Stimulated activated CD8-positive, alpha-beta memory T cell treated with anti-CD3 and anti-CD28 coated beads, Interleukin-15, amount 100 ng/mL, for 4 hours (primary cell): ENCODE data around the gene CFAP221.

Experiments
- DNase-seq, 2 donors: peaks; one replicate each; pipeline ENCODE4 v3.0.0-alpha.2; 2020; ENCODE audit warnings: low read depth in 2 of 2

The CFAP221 gene

GRCh38 chr2:119680457-119681202 is 136.4 kb downstream of the CFAP221 start:
- no peak for DNase-seq

GRCh38 chr2:119681203-119681867 is 137.1 kb downstream of the CFAP221 start:
- DNase-seq, result no peak

GRCh38 chr2:119681868-119682220 is 137.6 kb downstream of the CFAP221 start:
- DNase-seq, result no peak

- DNase-seq, result no peak
Observed at GRCh38 chr2:119682578-119682977, 138.3 kb downstream of the CFAP221 start.

- DNase-seq, result no peak
Observed at GRCh38 chr2:119683074-119683712, 138.9 kb downstream of the CFAP221 start.

GRCh38 chr2:119683713-119684443 is 139.6 kb downstream of the CFAP221 start:
- no peak for DNase-seq

GRCh38 chr2:119684518-119684917 is 140.3 kb downstream of the CFAP221 start:
- no peak for DNase-seq

GRCh38 chr2:119688616-119689015 is 144.4 kb downstream of the CFAP221 start:
- DNase-seq, result no peak

- no peak for DNase-seq
Observed at GRCh38 chr2:119689218-119689617, 145.0 kb downstream of the CFAP221 start.

GRCh38 chr2:119691189-119691588 is 146.9 kb downstream of the CFAP221 start:
- DNase-seq, result no peak

GRCh38 chr2:119691651-119692245 is 147.5 kb downstream of the CFAP221 start:
- no peak for DNase-seq

GRCh38 chr2:119692310-119692709 is 148.1 kb downstream of the CFAP221 start:
- no peak for DNase-seq

- no peak for DNase-seq
Observed at GRCh38 chr2:119692954-119693353, 148.7 kb downstream of the CFAP221 start.

GRCh38 chr2:119693567-119693966 is 149.3 kb downstream of the CFAP221 start:
- DNase-seq, result no peak

- no peak for DNase-seq
Observed at GRCh38 chr2:119693967-119694366, 149.7 kb downstream of the CFAP221 start.

GRCh38 chr2:119694470-119694844 is 150.2 kb downstream of the CFAP221 start:
- DNase-seq, result no peak

GRCh38 chr2:119694845-119695521 is 150.7 kb downstream of the CFAP221 start:
- DNase-seq, result no peak

- no peak for DNase-seq
Observed at GRCh38 chr2:119696005-119696404, 151.8 kb downstream of the CFAP221 start.

GRCh38 chr2:119696494-119697030 is 152.3 kb downstream of the CFAP221 start:
- DNase-seq, result no peak

GRCh38 chr2:119697290-119698020 is 153.2 kb downstream of the CFAP221 start:
- DNase-seq, result no peak
